ENCODE results near the gene NLK.
A peak's percentile ranks its signal among the peaks of the same experiment; 100 is the strongest.

NLK gene

DNA sequence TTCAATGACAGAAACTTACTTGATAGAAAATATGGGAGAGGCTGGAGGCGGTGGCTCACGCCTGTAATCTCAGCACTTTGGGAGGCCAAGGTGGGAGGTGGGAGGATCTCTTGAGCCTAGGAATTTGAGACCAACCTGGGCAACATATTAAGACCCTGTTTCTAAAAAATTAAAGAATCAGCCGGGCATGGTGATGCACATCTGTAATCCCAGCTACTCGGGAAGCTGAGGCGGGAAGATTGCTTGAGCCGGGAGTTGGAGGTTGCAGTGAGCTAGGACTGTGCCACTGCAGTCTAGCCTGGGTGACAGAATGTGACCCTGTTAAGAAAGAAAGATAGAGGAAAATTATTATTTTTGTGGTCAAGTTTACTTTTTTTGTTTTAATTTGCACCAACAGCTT lies 2.1 kb upstream of the NLK start:
- DNase-seq (ENCODE audit: low spot score), result no peak

DNA sequence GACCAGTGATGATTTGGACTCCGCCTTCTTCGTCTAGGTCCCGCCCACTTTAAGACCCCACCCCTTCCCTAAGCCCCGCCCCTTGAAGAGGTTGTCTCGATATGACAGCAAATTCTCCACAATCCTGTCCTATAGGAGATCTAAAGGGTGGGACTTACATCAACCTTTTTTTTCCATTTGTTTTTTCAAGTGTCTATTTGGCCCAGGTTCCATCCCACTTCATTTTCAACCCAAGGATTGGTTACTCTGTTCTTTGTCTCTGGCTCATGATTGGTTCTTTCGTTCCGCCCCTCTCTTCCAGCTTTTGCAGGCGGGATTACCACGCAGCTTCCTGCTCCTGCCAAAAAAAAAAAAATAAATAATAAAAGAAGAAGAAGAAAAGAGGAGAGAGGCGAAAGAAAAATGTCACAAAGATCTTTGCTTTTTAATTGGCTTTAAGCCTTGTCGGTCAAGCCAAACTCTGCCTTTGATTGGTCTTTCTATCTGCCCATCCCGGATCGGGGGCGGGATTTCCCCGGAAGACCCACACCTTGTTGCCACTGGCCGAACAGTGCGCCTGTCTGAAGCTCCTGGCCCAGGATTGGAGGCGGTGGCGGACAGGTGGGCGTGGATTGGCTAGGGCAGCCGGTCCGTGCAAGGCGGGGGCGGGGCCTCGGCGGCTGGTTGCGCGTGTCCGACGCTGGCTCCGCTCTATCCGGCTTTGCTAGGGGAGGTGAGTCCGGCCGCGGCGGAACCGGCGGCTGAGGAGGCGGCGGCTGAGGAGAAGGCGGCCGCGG lies 1.2 kb upstream of the NLK start:
- peak; percentile 99 for DNase-seq (ENCODE audit: low spot score)

DNA sequence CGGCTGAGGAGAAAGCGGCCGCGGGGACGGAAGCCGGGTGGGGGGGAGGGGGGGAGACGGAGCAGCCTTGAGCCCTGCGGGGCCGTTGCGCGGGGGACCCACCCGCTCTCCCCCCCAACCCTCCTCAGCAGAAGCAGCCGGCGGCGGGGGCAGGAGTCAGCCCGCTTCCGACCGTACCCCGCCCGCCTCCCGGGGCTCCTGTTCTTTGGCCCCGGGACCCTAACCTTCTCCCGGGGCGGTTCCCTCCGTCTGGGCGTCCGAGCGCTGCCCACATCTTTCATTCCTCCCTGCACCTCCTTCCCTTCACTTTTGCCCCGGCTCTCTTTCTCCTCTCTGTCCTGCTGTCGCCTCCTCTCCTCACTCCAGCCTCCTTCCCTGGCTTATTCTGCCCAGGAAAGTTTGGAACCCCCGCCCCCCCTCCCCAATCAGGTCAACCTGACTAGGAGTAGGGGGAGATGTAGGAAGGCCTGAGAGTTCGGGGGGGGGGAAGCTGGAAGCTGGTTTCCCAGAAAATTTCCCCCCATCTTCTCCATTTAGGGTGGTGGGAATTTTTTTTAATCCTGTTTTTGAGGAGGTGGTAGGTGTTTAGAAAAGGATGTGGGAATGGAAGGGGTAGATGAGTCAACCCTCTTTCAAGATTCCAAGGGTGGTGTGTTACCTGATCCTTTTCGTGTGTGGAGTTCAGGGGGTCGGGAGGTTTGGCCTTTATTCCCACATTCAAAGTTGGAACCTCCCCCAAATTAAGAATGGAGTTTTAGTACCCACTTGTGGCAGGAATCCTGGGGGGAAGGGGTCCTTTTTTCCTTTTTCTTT lies 427 bp upstream of the NLK start:
- no peak for DNase-seq (ENCODE audit: low spot score)

DNA sequence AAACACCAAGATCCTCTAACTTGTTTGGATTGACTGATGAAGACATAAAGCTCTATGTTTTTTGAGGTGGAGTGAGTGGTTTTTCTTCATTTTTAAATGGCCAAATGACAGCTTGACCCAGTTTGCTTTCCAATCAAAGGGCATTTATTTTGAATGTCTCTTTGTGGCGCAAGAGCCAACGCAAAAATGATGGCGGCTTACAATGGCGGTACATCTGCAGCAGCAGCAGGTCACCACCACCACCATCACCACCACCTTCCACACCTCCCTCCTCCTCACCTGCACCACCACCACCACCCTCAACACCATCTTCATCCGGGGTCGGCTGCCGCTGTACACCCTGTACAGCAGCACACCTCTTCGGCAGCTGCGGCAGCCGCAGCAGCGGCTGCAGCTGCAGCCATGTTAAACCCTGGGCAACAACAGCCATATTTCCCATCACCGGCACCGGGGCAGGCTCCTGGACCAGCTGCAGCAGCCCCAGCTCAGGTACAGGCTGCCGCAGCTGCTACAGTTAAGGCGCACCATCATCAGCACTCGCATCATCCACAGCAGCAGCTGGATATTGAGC lies 329 bp downstream of the NLK start:
- DNase-seq (ENCODE audit: low spot score), result no peak

DNA sequence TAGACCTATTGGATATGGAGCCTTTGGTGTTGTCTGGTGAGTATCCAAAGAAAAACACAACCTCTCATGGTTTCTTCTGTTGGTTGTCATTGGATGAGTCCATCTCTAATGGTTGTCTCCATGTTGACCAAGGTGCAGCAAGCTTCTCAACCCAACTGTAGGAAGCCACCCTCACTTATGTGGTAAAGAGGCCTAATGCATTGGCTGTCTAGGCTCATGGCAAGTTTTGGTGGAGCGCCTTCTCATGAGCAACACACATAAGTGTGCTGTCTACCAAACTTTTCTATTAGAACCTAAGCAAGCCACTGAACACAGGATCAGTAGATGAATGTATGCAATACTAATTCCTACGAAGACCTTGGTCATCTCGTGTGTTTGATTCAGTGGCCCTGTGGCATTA lies 819 bp downstream of the NLK start:
- DNase-seq (ENCODE audit: low spot score), result no peak

DNA sequence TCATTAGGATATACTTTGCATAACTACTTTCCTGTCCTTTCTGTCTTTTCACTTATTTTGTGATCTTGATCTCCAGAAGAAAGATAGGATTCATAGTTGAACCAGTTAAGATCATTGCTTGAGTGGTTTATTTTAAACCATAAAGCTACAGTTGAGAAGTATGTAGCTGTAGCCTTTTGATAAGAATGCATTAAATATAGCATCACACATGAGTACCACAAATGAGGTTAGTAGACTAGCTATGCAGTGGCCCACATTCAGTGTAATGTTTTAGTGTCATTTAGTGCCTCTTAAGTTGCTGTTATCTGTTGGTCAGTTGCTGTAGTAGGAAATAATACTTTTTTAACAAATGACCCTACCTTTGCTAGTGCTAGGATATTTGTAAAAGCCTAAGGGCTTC lies 1.3 kb downstream of the NLK start:
- DNase-seq (ENCODE audit: low spot score), result no peak

DNA sequence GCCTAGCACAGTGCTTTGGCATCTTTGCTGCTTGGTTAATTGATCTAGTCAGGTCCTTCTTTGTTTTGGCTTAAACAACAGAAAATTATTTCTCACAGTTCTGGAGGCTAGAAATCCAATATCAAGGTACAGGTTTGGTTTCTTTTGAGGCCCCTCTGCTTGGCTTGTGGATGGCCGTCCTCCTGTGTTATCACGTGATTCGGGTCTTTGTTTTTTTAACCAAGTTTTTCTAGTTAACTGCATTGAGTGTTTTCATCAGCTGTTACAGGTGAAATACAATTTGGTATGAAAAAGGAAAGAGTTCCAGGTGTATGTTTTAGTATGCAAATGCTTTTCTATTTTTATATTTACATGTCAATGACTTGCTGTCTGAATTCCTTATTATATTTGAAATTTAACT lies 2.8 kb downstream of the NLK start:
- DNase-seq (ENCODE audit: low spot score), result no peak

DNA sequence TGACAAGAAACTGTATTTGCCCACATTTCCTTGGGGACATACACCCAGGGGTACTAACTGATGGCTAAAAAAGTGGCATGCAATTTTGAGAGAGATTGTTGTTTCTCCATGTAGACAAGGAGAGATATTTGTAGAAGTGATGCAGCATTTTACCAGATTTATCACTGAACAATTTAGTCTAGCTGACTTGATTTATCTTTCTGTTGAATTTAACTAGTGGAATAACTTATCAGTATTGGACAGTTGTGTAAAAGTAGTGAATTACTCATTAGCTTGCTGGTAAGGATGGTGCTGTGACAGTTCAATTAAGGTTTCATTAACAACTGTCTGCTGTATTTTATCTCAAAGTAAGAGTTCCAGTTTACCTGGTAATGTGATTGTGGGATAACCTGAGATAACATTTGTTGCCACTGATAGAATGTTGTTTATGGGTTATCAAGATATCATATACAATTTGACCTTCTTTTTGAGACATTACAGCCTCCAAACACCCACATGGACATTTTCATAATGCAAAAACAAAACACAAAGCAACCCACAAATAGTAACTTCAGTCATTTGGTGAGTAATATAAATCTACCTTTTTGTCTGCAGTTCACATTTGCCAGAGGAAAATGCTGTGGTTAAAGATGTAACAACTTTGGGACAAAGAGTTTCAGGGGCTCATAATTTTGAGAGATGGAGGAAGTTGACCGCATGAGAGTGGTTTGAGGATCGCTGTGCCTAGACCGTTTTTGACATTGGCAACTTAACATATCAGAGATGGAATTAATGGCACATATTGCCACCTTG lies 3.8 kb downstream of the NLK start:
- no peak for DNase-seq (ENCODE audit: low spot score)

DNA sequence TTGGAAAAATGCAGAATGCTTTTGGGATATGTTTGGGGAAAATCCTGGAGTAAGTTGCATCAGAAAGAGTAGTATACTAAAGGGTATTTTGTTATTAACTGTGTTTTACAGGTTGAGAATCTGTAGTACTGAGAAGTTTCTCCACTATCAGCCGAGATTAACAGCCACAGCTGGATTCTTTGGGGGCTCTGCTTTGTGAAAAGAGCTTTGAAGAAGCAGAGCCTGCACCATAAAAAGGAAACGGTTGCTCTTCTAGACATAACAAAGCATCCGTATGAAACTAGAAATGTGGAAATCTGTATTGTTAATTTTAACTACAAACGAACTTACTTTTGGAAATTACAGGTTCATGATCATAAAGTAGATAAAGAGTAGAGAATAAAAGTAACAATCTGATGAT lies 5.3 kb downstream of the NLK start:
- no peak for DNase-seq (ENCODE audit: low spot score)

DNA sequence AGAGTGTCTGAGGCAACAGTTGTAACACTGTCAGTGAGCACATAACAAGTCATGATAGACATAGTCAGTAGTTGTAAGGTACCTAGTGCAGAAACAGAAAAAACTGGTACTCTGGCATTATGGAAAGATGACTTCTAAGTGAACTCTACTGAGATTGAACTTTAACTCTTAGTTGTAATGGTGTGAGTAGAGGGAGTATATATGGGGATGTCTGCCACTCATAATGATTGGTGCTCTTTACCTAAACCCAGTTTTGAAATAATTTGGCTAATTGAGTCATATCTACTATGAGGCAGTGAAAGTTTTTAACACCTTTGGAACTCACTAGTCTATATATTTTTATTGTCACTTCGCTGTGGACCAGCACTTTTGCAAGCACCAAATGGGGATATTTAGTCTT lies 6.6 kb downstream of the NLK start:
- no peak for DNase-seq (ENCODE audit: low spot score)

DNA sequence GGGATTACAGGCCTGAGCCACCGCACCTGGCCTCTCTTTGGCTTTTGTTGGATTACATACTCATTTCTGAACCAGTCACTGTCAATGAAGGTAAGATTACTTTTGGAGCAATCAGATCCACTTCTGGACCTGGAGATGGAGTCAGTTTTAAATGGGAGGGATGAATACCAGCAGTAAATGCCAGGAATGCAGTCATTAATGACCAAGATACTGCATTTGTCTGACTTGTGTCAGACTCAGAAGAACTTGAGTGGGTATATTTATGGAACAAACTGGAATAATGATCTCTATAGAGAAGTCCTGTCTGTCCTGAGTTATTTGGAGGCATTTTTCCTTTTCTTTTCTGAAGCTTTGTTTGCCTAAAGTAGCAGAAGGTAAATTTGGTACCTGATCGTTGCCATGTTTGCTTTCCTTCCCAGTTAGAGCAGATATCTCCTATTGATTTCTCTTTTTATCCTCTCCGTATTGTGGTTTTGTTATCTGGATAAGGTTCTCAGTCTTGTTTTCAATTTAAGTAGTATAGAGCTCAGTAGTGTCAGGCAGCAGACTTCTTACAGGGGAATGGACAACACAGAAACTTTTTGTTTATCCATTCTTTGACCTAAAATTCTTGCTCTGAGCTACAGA lies 10.7 kb downstream of the NLK start:
- no peak for DNase-seq (ENCODE audit: low spot score)

DNA sequence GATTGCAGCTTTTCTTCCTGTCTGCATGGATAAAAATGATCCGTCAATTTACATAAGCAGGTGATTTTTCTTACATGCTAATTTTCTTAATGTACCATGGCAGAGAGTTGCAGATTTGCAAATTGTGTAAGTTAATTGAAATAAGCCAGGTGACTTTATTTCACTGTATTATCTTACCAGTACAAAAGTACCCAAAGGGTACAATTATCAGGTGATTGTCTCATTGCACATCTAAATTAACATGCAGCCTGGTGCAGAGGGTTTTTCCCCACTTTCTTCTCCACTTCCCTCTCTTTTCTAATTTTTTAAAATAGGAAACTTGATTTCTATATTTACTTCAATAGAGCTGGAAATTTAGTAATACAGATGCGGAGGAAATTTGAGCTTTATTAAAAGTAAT lies 11.2 kb downstream of the NLK start:
- DNase-seq (ENCODE audit: low spot score), result no peak

DNA sequence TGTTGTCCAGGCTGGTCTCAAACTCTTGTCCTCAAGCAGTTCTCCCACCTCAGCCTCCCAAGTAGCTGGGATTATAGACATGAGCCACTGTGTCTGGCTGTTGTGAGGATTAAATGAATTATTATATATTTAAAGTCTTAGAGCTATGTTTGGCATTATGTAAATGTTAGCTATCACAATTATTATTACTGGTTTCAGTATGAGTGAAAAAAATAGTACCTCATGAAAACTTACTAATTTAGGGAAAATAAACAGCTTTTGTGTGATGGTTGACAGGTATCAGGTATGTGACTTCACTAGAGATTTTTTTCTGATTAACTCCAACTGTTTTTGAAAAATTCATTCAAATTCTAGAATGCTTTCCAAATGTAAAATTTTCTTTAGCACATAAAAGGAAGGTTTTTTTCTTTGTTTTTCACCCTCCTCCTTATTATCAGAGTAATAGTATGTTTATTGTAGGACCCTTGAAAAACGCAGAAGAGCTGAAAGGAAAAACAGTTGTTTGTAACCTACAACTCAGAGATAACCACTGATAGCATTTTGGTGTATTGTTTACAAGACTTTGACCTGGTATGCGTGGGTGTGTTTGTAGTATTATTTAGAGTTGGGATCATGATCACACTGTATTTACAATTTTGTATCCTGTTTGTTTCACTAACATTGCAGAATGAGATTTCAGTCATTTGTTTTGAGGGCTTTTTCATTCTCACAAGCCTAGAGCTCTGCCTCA lies 13.2 kb downstream of the NLK start:
- DNase-seq (ENCODE audit: low spot score), result no peak

DNA sequence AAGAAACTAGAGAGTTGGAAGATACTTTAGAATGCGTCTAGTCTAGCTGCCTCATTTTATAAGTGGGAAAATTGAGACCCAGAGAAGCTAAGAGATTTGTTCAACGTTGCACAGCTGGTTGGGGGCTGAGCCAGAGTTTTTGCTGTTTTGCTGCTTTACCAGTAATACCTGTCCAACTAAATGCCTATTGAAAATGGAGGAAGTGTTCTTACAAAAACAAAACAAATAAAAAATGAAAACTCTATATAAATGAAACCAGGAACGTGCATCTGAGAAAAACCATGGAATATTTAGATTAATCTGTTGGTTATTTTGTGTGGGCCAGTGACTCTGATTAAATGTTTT lies 13.8 kb downstream of the NLK start:
- DNase-seq (ENCODE audit: low spot score), result no peak

DNA sequence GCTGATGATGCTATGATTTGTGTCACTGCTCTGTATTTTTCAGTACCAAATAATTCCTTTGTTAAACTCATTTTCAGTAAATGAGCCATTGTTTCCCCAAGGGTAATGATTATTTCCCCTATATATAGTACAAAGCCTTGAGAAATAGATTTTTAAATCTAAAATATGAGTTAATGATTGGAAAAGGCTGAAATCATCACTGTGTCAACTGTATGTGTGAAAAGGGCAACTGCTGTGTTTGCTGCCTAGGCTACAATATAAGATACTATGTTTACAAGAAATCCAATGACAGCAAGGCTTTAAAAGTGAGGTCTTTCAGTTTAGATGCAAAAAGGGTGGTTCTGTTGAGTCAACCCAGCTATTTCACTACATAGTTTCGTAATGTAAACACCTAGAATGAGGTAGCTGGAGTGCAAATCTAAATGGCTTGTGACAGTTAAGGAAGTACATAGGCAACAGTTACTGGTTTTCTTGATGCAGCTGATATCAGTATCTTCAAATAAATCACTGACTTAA lies 15.3 kb downstream of the NLK start:
- DNase-seq (ENCODE audit: low spot score), result no peak

DNA sequence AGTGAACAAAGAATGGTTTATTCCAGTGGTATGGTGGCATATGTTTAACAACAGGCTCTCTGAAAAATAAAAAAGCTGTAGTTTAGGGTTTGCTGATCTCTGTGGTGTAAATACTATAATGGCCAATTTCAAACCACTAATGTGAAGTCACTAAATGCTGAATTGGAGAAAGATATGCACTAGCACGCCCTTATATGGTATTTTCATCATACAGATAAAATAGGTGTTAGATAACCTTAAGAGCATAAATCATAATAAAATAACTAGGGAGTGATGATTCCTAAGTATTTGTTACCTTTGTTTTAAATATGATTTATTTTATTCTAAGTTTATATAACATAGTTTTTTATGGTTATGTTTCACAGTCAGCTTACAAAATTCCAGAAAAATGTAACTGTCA lies 17.2 kb downstream of the NLK start:
- no peak for DNase-seq (ENCODE audit: low spot score)

DNA sequence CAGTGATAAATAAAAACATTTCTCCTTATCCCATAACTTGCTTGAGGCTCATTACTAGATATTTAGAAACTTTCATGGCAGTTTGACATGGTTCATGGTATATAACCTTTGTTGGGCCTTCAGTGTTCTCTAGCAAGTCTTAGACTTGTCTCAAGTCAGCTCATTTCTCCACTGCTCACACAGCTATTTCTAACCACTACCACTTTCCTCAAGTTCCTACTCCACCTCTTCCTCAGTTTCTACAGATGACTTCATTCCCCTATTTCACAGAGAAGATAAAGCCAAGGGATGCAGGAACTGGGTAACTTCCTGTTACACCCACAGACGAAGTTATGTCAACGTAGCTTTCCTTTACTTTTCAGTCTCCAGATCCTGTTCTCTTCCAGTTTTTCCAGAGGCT lies 23.2 kb downstream of the NLK start:
- DNase-seq (ENCODE audit: low spot score), result no peak

DNA sequence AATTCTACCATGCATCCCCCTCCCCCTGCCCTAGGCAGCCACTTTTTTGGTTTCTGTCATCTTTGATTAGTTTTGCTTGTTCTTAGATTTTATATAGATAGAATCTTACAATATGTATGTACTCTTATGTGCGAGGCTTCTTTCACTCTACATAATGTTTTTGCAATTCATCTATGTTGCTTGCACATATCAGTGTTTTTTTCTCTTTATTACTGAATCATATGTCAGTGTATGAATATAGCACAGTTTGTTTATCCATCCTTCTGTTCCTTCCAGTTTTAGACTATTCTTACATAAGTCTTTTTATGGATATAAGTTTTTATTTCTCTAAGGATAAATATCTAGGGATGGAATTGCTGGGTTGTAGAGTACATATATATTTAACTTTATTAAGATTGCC lies 26.6 kb downstream of the NLK start:
- DNase-seq (ENCODE audit: low spot score), result no peak

DNA sequence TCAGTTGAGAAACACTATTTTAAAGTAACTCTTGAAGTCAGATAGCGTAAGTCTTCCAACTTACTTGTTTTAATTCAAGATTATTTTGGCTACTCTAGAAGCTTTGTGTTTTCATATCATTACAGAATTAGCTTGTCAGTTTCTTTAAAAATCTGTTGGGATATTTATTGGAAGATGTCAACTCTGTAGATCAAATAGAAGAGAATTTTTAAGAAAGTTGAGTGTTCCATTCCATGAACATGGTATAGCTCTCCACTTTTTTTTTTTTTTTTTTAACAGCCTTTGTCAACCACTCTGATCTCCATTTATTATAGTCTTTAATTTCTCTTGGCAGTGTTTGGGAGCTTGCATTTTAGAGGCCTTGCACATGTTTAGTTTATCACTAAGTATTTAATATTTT lies 28.7 kb downstream of the NLK start:
- no peak for DNase-seq (ENCODE audit: low spot score)

DNA sequence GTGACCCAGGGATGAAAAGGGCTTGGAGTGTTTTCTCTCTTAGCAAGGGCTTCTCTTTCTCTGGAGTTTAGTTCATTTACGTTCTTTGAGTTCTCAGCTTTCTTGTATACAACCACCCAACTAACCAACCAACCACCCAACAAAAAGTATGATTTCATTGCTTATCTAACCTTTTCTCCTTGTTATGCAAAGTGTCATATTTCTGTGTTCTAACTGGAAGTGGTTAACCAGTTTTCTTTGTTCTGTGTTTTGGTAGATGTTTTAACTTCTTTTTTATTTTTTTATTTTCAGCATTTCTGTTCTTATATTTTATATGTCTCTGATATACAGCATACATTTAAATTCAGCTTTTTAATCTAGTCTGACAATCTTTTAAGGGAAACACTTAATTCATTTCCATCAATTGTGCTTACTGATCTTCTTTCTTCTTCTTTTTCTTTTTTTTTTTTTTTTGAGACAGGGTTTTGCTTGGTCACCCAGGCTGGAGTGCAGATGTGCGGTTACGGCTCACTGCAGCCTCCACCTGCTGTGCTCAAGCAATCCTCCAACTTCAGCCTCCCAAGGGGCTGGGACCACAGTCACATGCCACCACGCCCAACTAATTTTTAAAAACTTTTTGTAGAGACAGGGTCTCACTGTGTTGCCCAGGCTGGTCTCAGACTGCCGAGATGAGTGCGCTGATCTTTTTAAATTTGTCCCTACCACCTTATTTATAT lies 29.6 kb downstream of the NLK start:
- DNase-seq (ENCODE audit: low spot score), result no peak
